Measurements from ENCODE around the gene STN1.

GRCh38 chr10:103858360-103858759 is 59.6 kb downstream of the STN1 start:
- TF ChIP-seq, protein P1, sequence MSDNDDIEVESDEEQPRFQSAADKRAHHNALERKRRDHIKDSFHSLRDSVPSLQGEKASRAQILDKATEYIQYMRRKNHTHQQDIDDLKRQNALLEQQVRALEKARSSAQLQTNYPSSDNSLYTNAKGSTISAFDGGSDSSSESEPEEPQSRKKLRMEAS (IDR thresholded peaks at IDR 0.05): no peak
- no peak for TF ChIP-seq CREB1 (IDR thresholded peaks at IDR 0.05; ENCODE audit: low read depth)
